ENCODE results near the gene KATNB1. TPM values are rescaled to one million over a fixed set of nuclear protein-coding genes. Genes with fewer than 3 reads are reported as not detected.

KATNB1 gene
- polyA plus RNA-seq, 1 donor from 2014 or later: 57.9 TPM

GRCh38 chr16:57761301-57761700 is 25.7 kb downstream of the KATNB1 start:
- Histone ChIP-seq H3K27me3 (ENCODE audit: insufficient read depth, low read depth, low read length) (no peaks in the 10 kb centered on the region), H3K27ac (ENCODE audit: low read length) (no peak overlapping the region), H3K36me3 (ENCODE audit: insufficient read depth, low read length) (no peaks in the 10 kb centered on the region), H3K4me2 (ENCODE audit: low read length) (no peak overlapping the region), H2AFZ (ENCODE audit: low read depth, low read length) (no peak overlapping the region), H3F3A (ENCODE audit: insufficient read depth, low read length, poor library complexity, severe bottlenecking) (no peaks in the 10 kb centered on the region), H3K4me3 (ENCODE audit: low read length) (no peak overlapping the region), H3K9ac (ENCODE audit: low read length) (no peak overlapping the region), H3K79me2 (replicated peaks; ENCODE audit: insufficient read depth, low read length) (no peaks in the 10 kb centered on the region), H4K20me1 (ENCODE audit: insufficient read depth) (no peaks in the 10 kb centered on the region), H3K9me2 (ENCODE audit: insufficient read depth, low read length) (no peaks in the 10 kb centered on the region), H3K9me3 (ENCODE audit: low read length) (no peaks in the 10 kb centered on the region)
- no peak for TF ChIP-seq CTCF (IDR thresholded peaks at IDR 0.05; ENCODE audit: poor library complexity, severe bottlenecking)
- no peak for TF ChIP-seq POLR2AphosphoS5 (IDR thresholded peaks at IDR 0.05)
- no peak for TF ChIP-seq TAF1 (IDR thresholded peaks at IDR 0.05; ENCODE audit: low read depth)
- no peak for TF ChIP-seq MXI1 (conservative IDR thresholded peaks at IDR 0.05; ENCODE audit: poor library complexity, severe bottlenecking)
- TF ChIP-seq RAD21 (conservative IDR thresholded peaks at IDR 0.05): no peak
- TF ChIP-seq EP300 (conservative IDR thresholded peaks at IDR 0.05; ENCODE audit: poor library complexity, severe bottlenecking): no peak
- TF ChIP-seq, protein P1, sequence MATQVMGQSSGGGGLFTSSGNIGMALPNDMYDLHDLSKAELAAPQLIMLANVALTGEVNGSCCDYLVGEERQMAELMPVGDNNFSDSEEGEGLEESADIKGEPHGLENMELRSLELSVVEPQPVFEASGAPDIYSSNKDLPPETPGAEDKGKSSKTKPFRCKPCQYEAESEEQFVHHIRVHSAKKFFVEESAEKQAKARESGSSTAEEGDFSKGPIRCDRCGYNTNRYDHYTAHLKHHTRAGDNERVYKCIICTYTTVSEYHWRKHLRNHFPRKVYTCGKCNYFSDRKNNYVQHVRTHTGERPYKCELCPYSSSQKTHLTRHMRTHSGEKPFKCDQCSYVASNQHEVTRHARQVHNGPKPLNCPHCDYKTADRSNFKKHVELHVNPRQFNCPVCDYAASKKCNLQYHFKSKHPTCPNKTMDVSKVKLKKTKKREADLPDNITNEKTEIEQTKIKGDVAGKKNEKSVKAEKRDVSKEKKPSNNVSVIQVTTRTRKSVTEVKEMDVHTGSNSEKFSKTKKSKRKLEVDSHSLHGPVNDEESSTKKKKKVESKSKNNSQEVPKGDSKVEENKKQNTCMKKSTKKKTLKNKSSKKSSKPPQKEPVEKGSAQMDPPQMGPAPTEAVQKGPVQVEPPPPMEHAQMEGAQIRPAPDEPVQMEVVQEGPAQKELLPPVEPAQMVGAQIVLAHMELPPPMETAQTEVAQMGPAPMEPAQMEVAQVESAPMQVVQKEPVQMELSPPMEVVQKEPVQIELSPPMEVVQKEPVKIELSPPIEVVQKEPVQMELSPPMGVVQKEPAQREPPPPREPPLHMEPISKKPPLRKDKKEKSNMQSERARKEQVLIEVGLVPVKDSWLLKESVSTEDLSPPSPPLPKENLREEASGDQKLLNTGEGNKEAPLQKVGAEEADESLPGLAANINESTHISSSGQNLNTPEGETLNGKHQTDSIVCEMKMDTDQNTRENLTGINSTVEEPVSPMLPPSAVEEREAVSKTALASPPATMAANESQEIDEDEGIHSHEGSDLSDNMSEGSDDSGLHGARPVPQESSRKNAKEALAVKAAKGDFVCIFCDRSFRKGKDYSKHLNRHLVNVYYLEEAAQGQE (IDR thresholded peaks at IDR 0.05; ENCODE audit: borderline replicate concordance): no peak
- no peak for TF ChIP-seq EZH2 (IDR thresholded peaks at IDR 0.05; ENCODE audit: borderline replicate concordance, insufficient read depth, low read length, poor library complexity, severe bottlenecking)
- no peak for TF ChIP-seq SMC3 (conservative IDR thresholded peaks at IDR 0.05; ENCODE audit: poor library complexity)

- Histone ChIP-seq H3K9me3 (ENCODE audit: low read length) (no peaks in the 10 kb centered on the region), H4K20me1 (ENCODE audit: insufficient read depth) (no peaks in the 10 kb centered on the region), H3K9me2 (ENCODE audit: insufficient read depth, low read length) (no peaks in the 10 kb centered on the region), H3F3A (ENCODE audit: insufficient read depth, low read length, poor library complexity, severe bottlenecking) (no peaks in the 10 kb centered on the region), H3K79me2 (replicated peaks; ENCODE audit: insufficient read depth, low read length) (no peaks in the 10 kb centered on the region), H3K9ac (ENCODE audit: low read length) (no peak overlapping the region), H3K27me3 (ENCODE audit: insufficient read depth, low read depth, low read length) (no peaks in the 10 kb centered on the region), H3K4me2 (ENCODE audit: low read length) (no peak overlapping the region), H3K4me3 (ENCODE audit: low read length) (no peak overlapping the region), H3K36me3 (ENCODE audit: insufficient read depth, low read length) (no peaks in the 10 kb centered on the region), H2AFZ (ENCODE audit: low read depth, low read length) (no peak overlapping the region), H3K27ac (ENCODE audit: low read length) (no peak overlapping the region)
- no peak for TF ChIP-seq MXI1 (conservative IDR thresholded peaks at IDR 0.05; ENCODE audit: poor library complexity, severe bottlenecking)
- TF ChIP-seq, protein P1 (IDR thresholded peaks at IDR 0.05; ENCODE audit: borderline replicate concordance): no peak
These were observed 26.4 kb downstream of the KATNB1 start for GRCh38 chr16:57761957-57762356.

Measured in neural cell (in vitro differentiated cells).